Measurements from ENCODE around the gene FAF1. TPM values are rescaled to one million over a fixed set of nuclear protein-coding genes. Genes with fewer than 3 reads are reported as not detected.

FAF1 gene
- total RNA-seq, 4 donors from 2014 or later = 39.7 to 60.6 (median 42.9) TPM

- peaks cover 42 to 92% (median 75%) of the 10 kb centered on the region in 4 donors for H3K4me1 ChIP-seq
- intact Hi-C loops (cut with DNase I) = no loop called here
- H3K27me3 ChIP-seq = peaks cover 0 to 100% (median 89%) of the 10 kb centered on the region in 4 donors
- WGBS = 13% methylated on average over 7 of the region's 60 CpGs
- TF ChIP-seq POLR2AphosphoS5 (IDR thresholded peaks at IDR 0.05) = no peak
- TF ChIP-seq, protein P1, sequence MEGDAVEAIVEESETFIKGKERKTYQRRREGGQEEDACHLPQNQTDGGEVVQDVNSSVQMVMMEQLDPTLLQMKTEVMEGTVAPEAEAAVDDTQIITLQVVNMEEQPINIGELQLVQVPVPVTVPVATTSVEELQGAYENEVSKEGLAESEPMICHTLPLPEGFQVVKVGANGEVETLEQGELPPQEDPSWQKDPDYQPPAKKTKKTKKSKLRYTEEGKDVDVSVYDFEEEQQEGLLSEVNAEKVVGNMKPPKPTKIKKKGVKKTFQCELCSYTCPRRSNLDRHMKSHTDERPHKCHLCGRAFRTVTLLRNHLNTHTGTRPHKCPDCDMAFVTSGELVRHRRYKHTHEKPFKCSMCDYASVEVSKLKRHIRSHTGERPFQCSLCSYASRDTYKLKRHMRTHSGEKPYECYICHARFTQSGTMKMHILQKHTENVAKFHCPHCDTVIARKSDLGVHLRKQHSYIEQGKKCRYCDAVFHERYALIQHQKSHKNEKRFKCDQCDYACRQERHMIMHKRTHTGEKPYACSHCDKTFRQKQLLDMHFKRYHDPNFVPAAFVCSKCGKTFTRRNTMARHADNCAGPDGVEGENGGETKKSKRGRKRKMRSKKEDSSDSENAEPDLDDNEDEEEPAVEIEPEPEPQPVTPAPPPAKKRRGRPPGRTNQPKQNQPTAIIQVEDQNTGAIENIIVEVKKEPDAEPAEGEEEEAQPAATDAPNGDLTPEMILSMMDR (IDR thresholded peaks at IDR 0.05) = no peak
- TF ChIP-seq POLR2A (IDR thresholded peaks at IDR 0.05; ENCODE audit: low read depth) = no peak
- TF ChIP-seq EP300 (IDR thresholded peaks at IDR 0.05) = no peak
- no peaks in the 10 kb centered on the region for H3K36me3 ChIP-seq
- no peak overlapping the region for H3K27ac ChIP-seq (replicated peaks in 1 of 4)
- H3K9me3 ChIP-seq = no peaks in the 10 kb centered on the region
- H3K4me3 ChIP-seq = peak overlapping the region; percentile 40 to 48 (median 43)
- DNase-seq (ENCODE audit: extremely low spot score) = no peak
These were observed 540.7 kb downstream of the FAF1 start for GRCh38 chr1:50419192-50419906.

- peak overlapping the region; percentile 40 to 48 (median 43) for H3K4me3 ChIP-seq
- H3K9me3 ChIP-seq = no peaks in the 10 kb centered on the region
- H3K4me1 ChIP-seq = peaks cover 38 to 85% (median 68%) of the 10 kb centered on the region in 4 donors
- 0% methylated on average over 10 of the region's 64 CpGs for WGBS
- no peaks in the 10 kb centered on the region for H3K36me3 ChIP-seq
- intact Hi-C loops (cut with DNase I) = no loop called here
- H3K27me3 ChIP-seq = peaks cover 0 to 100% (median 83%) of the 10 kb centered on the region in 4 donors
- DNase-seq (ENCODE audit: extremely low spot score) = no peak
- TF ChIP-seq POLR2AphosphoS5 (IDR thresholded peaks at IDR 0.05) = no peak
- TF ChIP-seq POLR2A (IDR thresholded peaks at IDR 0.05; ENCODE audit: low read depth) = no peak
- TF ChIP-seq EP300 (IDR thresholded peaks at IDR 0.05) = no peak
- TF ChIP-seq, protein P1 (IDR thresholded peaks at IDR 0.05) = no peak
- no peak overlapping the region for H3K27ac ChIP-seq (replicated peaks in 1 of 4)
These were observed 541.4 kb downstream of the FAF1 start for GRCh38 chr1:50418600-50419109.

GRCh38 chr1:50417946-50418599, 542.0 kb downstream of the FAF1 start:
- 16% methylated on average over 16 of the region's 20 CpGs for WGBS
- Histone ChIP-seq H3K4me1 (peaks cover 32 to 79% (median 62%) of the 10 kb centered on the region in 4 donors), H3K27me3 (peaks cover 0 to 100% (median 77%) of the 10 kb centered on the region in 4 donors), H3K4me3 (peak overlapping the region; percentile 40 to 48 (median 43)), H3K36me3 (no peaks in the 10 kb centered on the region), H3K27ac (replicated peaks in 1 of 4) (no peak overlapping the region), H3K9me3 (peaks cover 0 to 6% (median 2%) of the 10 kb centered on the region in 4 donors)
- TF ChIP-seq EP300 (IDR thresholded peaks at IDR 0.05) (no peak), POLR2A (IDR thresholded peaks at IDR 0.05; ENCODE audit: low read depth) (no peak), POLR2AphosphoS5 (IDR thresholded peaks at IDR 0.05) (no peak)
- TF ChIP-seq, protein P1 (IDR thresholded peaks at IDR 0.05) = no peak
- no peak for DNase-seq (ENCODE audit: extremely low spot score)
- intact Hi-C loops (cut with DNase I) = no loop called here

DNA sequence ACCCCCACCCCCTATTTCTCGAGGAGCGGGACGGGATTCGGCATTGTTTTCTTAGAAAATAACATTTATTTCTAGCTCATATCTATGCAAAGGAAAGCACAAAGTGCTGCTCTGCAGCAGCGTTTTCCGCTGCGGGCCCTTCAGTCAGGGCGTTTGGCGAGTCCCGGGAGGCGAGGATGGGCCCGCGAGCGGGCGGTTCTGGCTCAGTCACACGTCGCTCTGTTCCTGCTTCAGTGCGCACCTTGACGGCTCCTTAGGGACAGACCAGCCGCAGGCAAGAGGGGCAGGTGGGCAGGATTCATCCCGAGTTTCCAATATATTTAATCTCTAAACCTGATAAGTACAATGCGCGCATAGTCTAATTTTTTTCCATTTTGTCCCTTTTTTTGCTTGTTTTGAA, 542.6 kb downstream of the FAF1 start:
- WGBS = 10% methylated on average over 19 of the region's 23 CpGs
- Histone ChIP-seq H3K27ac (replicated peaks in 1 of 4) (no peak overlapping the region), H3K4me1 (peaks cover 26 to 74% (median 56%) of the 10 kb centered on the region in 4 donors), H3K9me3 (peaks cover 0 to 9% (median 3%) of the 10 kb centered on the region in 4 donors), H3K4me3 (no peak overlapping the region), H3K36me3 (no peaks in the 10 kb centered on the region), H3K27me3 (peaks cover 0 to 100% (median 72%) of the 10 kb centered on the region in 4 donors)
- TF ChIP-seq POLR2AphosphoS5 (IDR thresholded peaks at IDR 0.05) (no peak), POLR2A (IDR thresholded peaks at IDR 0.05; ENCODE audit: low read depth) (no peak), EP300 (IDR thresholded peaks at IDR 0.05) (no peak)
- TF ChIP-seq, protein P1 (IDR thresholded peaks at IDR 0.05) = no peak
- no peak for DNase-seq (ENCODE audit: extremely low spot score)
- intact Hi-C loops (cut with DNase I) = no loop called here

Data from esophagus muscularis mucosa (tissue), 4 donors.